CD14-positive monocyte (primary cell): ENCODE data around the gene ARMC6. TPM values are rescaled to one million over a fixed set of nuclear protein-coding genes. Genes with fewer than 3 reads are reported as not detected.
"Not testable (repeated sequence)": the region's sequence is repeated elsewhere in the genome, so short reads cannot be mapped to it uniquely, and the experiment has no call there.

Experiments
- DNase-seq, 3 donors: peaks; one replicate each; pipeline ENCODE4 v3.0.0-alpha.2; 2011 to 2022
- H2AFZ ChIP-seq: 2 replicates; pipeline ENCODE4 v1.6.0; 2012; ENCODE audit warnings: mild to moderate bottlenecking, low read depth, low read length, inconsistent platforms; ENCODE audit not compliant: insufficient read depth, poor library complexity, severe bottlenecking
- H3K27ac ChIP-seq, 2 donors: 1 replicate in 1 of 2; 2 replicates in 1 of 2; pipeline ENCODE4 v1.5.1; 2012 to 2013; ENCODE audit warnings: low read length in 2 of 2, control low read depth in 1 of 2, inconsistent platforms in 1 of 2, low read depth in 1 of 2, mild to moderate bottlenecking in 1 of 2
- H3K27me3 ChIP-seq, 2 donors: one replicate each; pipeline versions ENCODE4 v1.6.0 to v1.6.1; 2011 to 2013; ENCODE audit warnings: low read length in 2 of 2; ENCODE audit not compliant: control insufficient read depth in 2 of 2, insufficient read depth in 2 of 2
- H3K36me3 ChIP-seq, 2 donors: replicated peaks in 1 of 2; 1 replicate in 1 of 2; 2 replicates in 1 of 2; pipeline versions ENCODE4 v1.5.1 to v1.6.1; 2012 to 2013; ENCODE audit warnings: low read length in 2 of 2, control low read depth in 1 of 2, inconsistent platforms in 1 of 2, mild to moderate bottlenecking in 1 of 2; ENCODE audit not compliant: insufficient read depth in 2 of 2, control insufficient read depth in 1 of 2
- H3K4me1 ChIP-seq, 2 donors: 1 replicate in 1 of 2; 2 replicates in 1 of 2; pipeline versions ENCODE4 v1.5.1 to v1.6.1; 2012 to 2013; ENCODE audit warnings: low read length in 2 of 2, control low read depth in 1 of 2, inconsistent platforms in 1 of 2, mild to moderate bottlenecking in 1 of 2, moderate library complexity in 1 of 2; ENCODE audit not compliant: insufficient read depth in 2 of 2, control insufficient read depth in 1 of 2
- H3K4me2 ChIP-seq: replicated peaks from 2 replicates; pipeline ENCODE3; 2012; ENCODE audit warnings: low read length, moderate library complexity, mild to moderate bottlenecking; ENCODE audit not compliant: poor library complexity, severe bottlenecking; ENCODE audit errors: extremely low read depth
- H3K4me3 ChIP-seq, 3 experiments: fragments of 200-600 bp in 1 of 3; sonication (generic) in 1 of 3; replicated peaks in 1 of 3; 1 replicate in 2 of 3; 2 replicates in 1 of 3; pipeline ENCODE4 v1.5.1; 2011 to 2013; ENCODE audit warnings: low read length in 3 of 3, mild to moderate bottlenecking in 3 of 3, control low read depth in 2 of 3, low read depth in 2 of 3, inconsistent platforms in 1 of 3, moderate library complexity in 1 of 3
- H3K79me2 ChIP-seq: 2 replicates; pipeline ENCODE4 v1.6.0; 2012; ENCODE audit warnings: mild to moderate bottlenecking, control low read depth, inconsistent platforms, low read length, moderate library complexity; ENCODE audit not compliant: insufficient read depth
- H3K9ac ChIP-seq: 2 replicates; pipeline ENCODE4 v1.6.0; 2017; ENCODE audit warnings: low read length, mild to moderate bottlenecking; ENCODE audit not compliant: insufficient read depth, poor library complexity, severe bottlenecking
- H3K9me3 ChIP-seq, 2 donors: replicated peaks in 1 of 2; 1 replicate in 1 of 2; 2 replicates in 1 of 2; pipeline versions ENCODE4 v1.5.1 to v1.6.1; 2012 to 2013; ENCODE audit warnings: low read length in 2 of 2, control low read depth in 1 of 2; ENCODE audit not compliant: control insufficient read depth in 1 of 2, insufficient read depth in 1 of 2
- H4K20me1 ChIP-seq: 2 replicates; pipeline ENCODE4 v1.6.0; 2012; ENCODE audit warnings: mild to moderate bottlenecking, low read length, control low read depth, moderate library complexity; ENCODE audit not compliant: insufficient read depth
- H3K27ac Mint-ChIP-seq, 7 donors: one replicate each; pipeline ENCODE4 v1.8.0; 2020; ENCODE audit warnings: mild to moderate bottlenecking in 7 of 7, mixed read lengths in 7 of 7, moderate library complexity in 6 of 7, inconsistent platforms in 2 of 7
- H3K27me3 Mint-ChIP-seq, 3 donors: one replicate each; pipeline ENCODE4 v1.8.0; 2021 to 2022; ENCODE audit warnings: low read depth in 3 of 3, mild to moderate bottlenecking in 3 of 3, mixed read lengths in 3 of 3, moderate library complexity in 3 of 3, inconsistent platforms in 1 of 3
- H3K36me3 Mint-ChIP-seq, 2 donors: one replicate each; pipeline ENCODE4 v1.8.0; 2020; ENCODE audit warnings: mixed read lengths in 2 of 2, inconsistent platforms in 1 of 2, mild to moderate bottlenecking in 1 of 2
- H3K4me1 Mint-ChIP-seq: one replicate; pipeline ENCODE4 v1.8.0; 2020; ENCODE audit warnings: mild to moderate bottlenecking, mixed read lengths
- H3K4me3 Mint-ChIP-seq, 2 donors: one replicate each; pipeline ENCODE4 v1.8.0; 2020; ENCODE audit warnings: mild to moderate bottlenecking in 2 of 2, mixed read lengths in 2 of 2, moderate library complexity in 1 of 2
- H3K9me3 Mint-ChIP-seq, 7 donors: one replicate each; pipeline ENCODE4 v1.8.0; 2020 to 2022; ENCODE audit warnings: mixed read lengths in 7 of 7, mild to moderate bottlenecking in 6 of 7, moderate library complexity in 6 of 7, inconsistent platforms in 2 of 7
- CTCF ChIP-seq: fragments of 200-600 bp; IDR thresholded peaks from one replicate; pipeline ENCODE4 v1.8.0; 2022; ENCODE audit warnings: antibody characterized with exemption, mild to moderate bottlenecking
- WGBS: methylation state at CpG from one replicate; pipeline ENCODE4 v1.1.5; 2013; ENCODE audit warnings: missing lambda C conversion rate; ENCODE audit not compliant: insufficient coverage; 5-methylcytosine and 5-hydroxymethylcytosine counted together
- intact Hi-C, 2 donors: fragments of 100-400 bp; cut with micrococcal nuclease; formaldehyde crosslinking; loops; one replicate each; pipeline versions ENCODE4 v1.15.0 to v1.15.1; 2023
- polyA plus RNA-seq, 3 donors: library from polyadenylated mRNA; depleted of rRNA in 1 of 3; unstranded in 2 of 3; stranded (reverse) in 1 of 3; fragments of 300-500 nt in 2 of 3; fragments of >200 nt in 1 of 3; fragmentation: Illumina TruSeq in 2 of 3; gene quantifications; 1 replicate in 2 of 3; 2 replicates in 1 of 3; pipeline ENCODE4 v1.2.3, GENCODE V29; 2012 to 2021

The ARMC6 gene
- polyA plus RNA-seq, 3 donors = 22.3 to 29.6 (median 26.1) TPM

DNA sequence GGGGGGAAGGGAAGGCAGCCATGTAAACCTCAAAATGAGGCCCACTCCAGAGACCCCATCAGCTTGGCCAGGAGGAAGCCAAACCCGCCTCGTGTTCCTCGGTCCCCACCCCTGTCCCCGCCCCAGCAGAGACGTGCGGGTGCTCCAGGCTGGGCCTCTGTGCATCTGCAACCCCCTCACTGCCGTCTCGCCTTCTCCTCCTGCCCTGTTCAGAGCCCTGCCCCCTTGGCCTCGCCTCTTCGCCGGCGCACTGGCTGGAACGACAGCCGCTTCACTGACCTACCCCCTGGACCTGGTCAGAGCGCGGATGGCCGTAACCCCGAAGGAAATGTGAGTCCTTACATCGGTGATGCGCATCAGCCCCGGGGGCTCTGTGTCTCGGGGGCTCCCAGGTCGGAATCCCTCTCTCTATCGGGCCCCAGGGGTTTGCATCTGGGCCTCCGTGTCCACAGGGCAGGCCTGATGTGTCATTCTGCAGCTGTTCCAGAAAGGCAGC is 72.7 kb downstream of the ARMC6 start:
- H3K4me3 Mint-ChIP-seq = peak overlapping the region in 1 of 2 donors; percentile 65
- Histone ChIP-seq H3K27me3 (peaks cover 0 to 3% of the 10 kb centered on the region in 2 donors), H3K4me2 (peak overlapping the region; percentile 39), H2AFZ (no peak overlapping the region), H3K27ac (no peak overlapping the region), H4K20me1 (no peaks in the 10 kb centered on the region), H3K9ac (no peak overlapping the region), H3K79me2 (no peaks in the 10 kb centered on the region), H3K4me1 (peaks cover 0 to 8% of the 10 kb centered on the region in 2 donors), H3K36me3 (no peaks in the 10 kb centered on the region), H3K9me3 (no peaks in the 10 kb centered on the region), H3K4me3 (peak overlapping the region in 1 of 3 experiments; percentile 48)
- H3K27me3 Mint-ChIP-seq = peaks cover 5 to 13% (median 9%) of the 10 kb centered on the region in 3 donors
- 90% methylated on average over 25 of the region's 25 CpGs for WGBS
- intact Hi-C loops = no loop called here
- peaks cover 0 to 2% of the 10 kb centered on the region in 2 donors for H3K36me3 Mint-ChIP-seq
- TF ChIP-seq CTCF = no peak
- H3K27ac Mint-ChIP-seq = no peak overlapping the region
- no peak for DNase-seq
- H3K9me3 Mint-ChIP-seq = peaks cover 0 to 3% (median 0%) of the 10 kb centered on the region in 7 donors
- peaks cover 9% of the 10 kb centered on the region for H3K4me1 Mint-ChIP-seq

GRCh38 chr19:19106938-19107337 is 73.5 kb downstream of the ARMC6 start:
- H3K27me3 ChIP-seq, H2AFZ ChIP-seq, H3K4me3 Mint-ChIP-seq, H3K27ac ChIP-seq, H3K4me2 ChIP-seq, H3K9me3 Mint-ChIP-seq, H3K36me3 Mint-ChIP-seq, intact Hi-C loops, DNase-seq, H3K4me1 ChIP-seq, H3K36me3 ChIP-seq, H3K9ac ChIP-seq, H3K27ac Mint-ChIP-seq, H3K79me2 ChIP-seq, H3K4me3 ChIP-seq, H3K9me3 ChIP-seq, H4K20me1 ChIP-seq, H3K4me1 Mint-ChIP-seq: not testable (repeated sequence)
- peaks cover 5 to 13% (median 12%) of the 10 kb centered on the region in 3 donors for H3K27me3 Mint-ChIP-seq
- WGBS = 100% methylated on average over 2 of the region's 7 CpGs
